IMR-90 (cell line): ENCODE data around the gene NAPA. TPM values are rescaled to one million over a fixed set of nuclear protein-coding genes. Genes with fewer than 3 reads are reported as not detected.

Experiments
- ATAC-seq: fragments of 200-7000 bp; cut with Tn5 transposase; 2 replicates; pipeline ENCODE4 v1.9.1; 2020; ENCODE audit warnings: low read depth, mild to moderate bottlenecking, moderate library complexity
- BruUV-seq: library from RNA; stranded (reverse); fragments of 400-500 nt; replicated peaks from 2 replicates; lab custom pipeline; 2021; lab: Mats Ljungman, UMichigan
- CTCF ChIA-PET: fragments of 300-600 bp; formaldehyde crosslinking; extraction: SDS; loops from one replicate; lab custom pipeline; 2021; ENCODE audit warnings: antibody characterized with exemption; lab: Yijun Ruan, JAX
- POLR2A ChIA-PET: fragments of 300-600 bp; sonication (Branson Sonifier 250); formaldehyde crosslinking; loops from one replicate; lab custom pipeline; 2022; ENCODE audit warnings: antibody characterized with exemption; ENCODE audit not compliant: unreplicated experiment; lab: Charles Lee
- DNase-seq: peaks from one replicate; pipeline ENCODE4 v3.0.0; 2013
- H2AFZ ChIP-seq: replicated peaks from 2 replicates; pipeline ENCODE3; 2013; ENCODE audit warnings: low read length, mild to moderate bottlenecking; ENCODE audit not compliant: poor library complexity
- H2AK5ac ChIP-seq: 2 replicates; pipeline ENCODE4 v1.6.1; 2013; ENCODE audit warnings: low read depth, low read length, inconsistent platforms
- H2AK9ac ChIP-seq: replicated peaks from 2 replicates; pipeline ENCODE3; 2013; ENCODE audit warnings: mild to moderate bottlenecking, low read depth, low read length, moderate library complexity; ENCODE audit not compliant: poor library complexity
- H2BK120ac ChIP-seq: 2 replicates; pipeline ENCODE4 v1.6.1; 2013; ENCODE audit warnings: low read depth, low read length, inconsistent platforms
- H2BK15ac ChIP-seq: 3 replicates; pipeline ENCODE4 v1.6.1; 2013; ENCODE audit warnings: low read depth, low read length, inconsistent platforms
- H2BK20ac ChIP-seq: 2 replicates; pipeline ENCODE4 v1.6.1; 2013; ENCODE audit warnings: low read depth, mild to moderate bottlenecking, inconsistent platforms, low read length, moderate library complexity
- H2BK5ac ChIP-seq: 2 replicates; pipeline ENCODE4 v1.6.1; 2013; ENCODE audit warnings: mild to moderate bottlenecking, low read depth, low read length, inconsistent platforms; ENCODE audit not compliant: poor library complexity, severe bottlenecking
- H3K14ac ChIP-seq: replicated peaks from 2 replicates; pipeline ENCODE4 v1.6.1; 2013; ENCODE audit warnings: low read depth, low read length, inconsistent platforms
- H3K18ac ChIP-seq: 2 replicates; pipeline ENCODE4 v1.6.1; 2013; ENCODE audit warnings: low read depth, low read length, control low read depth
- H3K23ac ChIP-seq: 2 replicates; pipeline ENCODE4 v1.6.1; 2013; ENCODE audit warnings: low read depth, low read length, inconsistent platforms
- H3K27ac ChIP-seq: 2 replicates; pipeline ENCODE4 v1.5.1; 2013; ENCODE audit warnings: mild to moderate bottlenecking, control low read depth, low read length; ENCODE audit not compliant: insufficient read depth
- H3K27me3 ChIP-seq: 2 replicates; pipeline ENCODE4 v1.6.1; 2013; ENCODE audit warnings: low read length; ENCODE audit not compliant: control insufficient read depth, insufficient read depth
- H3K36me3 ChIP-seq: 2 replicates; pipeline ENCODE4 v1.6.1; 2013; ENCODE audit warnings: low read length, mixed read lengths; ENCODE audit not compliant: control insufficient read depth, insufficient read depth
- H3K4ac ChIP-seq: 2 replicates; pipeline ENCODE4 v1.6.1; 2013; ENCODE audit warnings: low read depth, low read length, inconsistent platforms
- H3K4me1 ChIP-seq: 2 replicates; pipeline ENCODE4 v1.6.1; 2013; ENCODE audit warnings: low read length, mixed read lengths; ENCODE audit not compliant: control insufficient read depth, insufficient read depth
- H3K4me2 ChIP-seq: 2 replicates; pipeline ENCODE4 v1.6.1; 2013; ENCODE audit warnings: low read depth, mild to moderate bottlenecking, control low read depth, low read length, moderate library complexity
- H3K4me3 ChIP-seq: 2 replicates; pipeline ENCODE4 v1.5.1; 2013; ENCODE audit warnings: low read depth, mild to moderate bottlenecking, control low read depth, low read length, moderate library complexity; ENCODE audit not compliant: insufficient read depth
- H3K56ac ChIP-seq: 2 replicates; pipeline ENCODE4 v1.6.1; 2013; ENCODE audit warnings: low read length, inconsistent platforms; ENCODE audit not compliant: insufficient read depth; ENCODE audit errors: extremely low read depth
- H3K79me1 ChIP-seq, 2 experiments: 2 replicates each; pipeline ENCODE4 v1.6.1; 2013; ENCODE audit warnings: low read length in 2 of 2, inconsistent platforms in 1 of 2, low read depth in 1 of 2
- H3K9ac ChIP-seq: 2 replicates; pipeline ENCODE4 v1.6.1; 2013; ENCODE audit warnings: low read depth, low read length, control low read depth
- H3K9me1 ChIP-seq: 2 replicates; pipeline ENCODE4 v1.6.1; 2013; ENCODE audit warnings: low read length, inconsistent platforms; ENCODE audit not compliant: insufficient read depth
- H3K9me3 ChIP-seq: 2 replicates; pipeline ENCODE4 v1.6.1; 2013; ENCODE audit warnings: low read length; ENCODE audit not compliant: control insufficient read depth, insufficient read depth
- H4K20me1 ChIP-seq: 2 replicates; pipeline ENCODE4 v1.6.1; 2013; ENCODE audit warnings: low read length, inconsistent platforms; ENCODE audit not compliant: insufficient read depth
- H4K5ac ChIP-seq: 2 replicates; pipeline ENCODE4 v1.6.1; 2013; ENCODE audit warnings: mild to moderate bottlenecking, low read depth, low read length, control low read depth
- H4K8ac ChIP-seq, 2 experiments: 2 replicates each; pipeline ENCODE4 v1.6.1; 2013; ENCODE audit warnings: low read depth in 2 of 2, low read length in 2 of 2, control low read depth in 1 of 2, inconsistent platforms in 1 of 2
- H4K91ac ChIP-seq: 2 replicates; pipeline ENCODE4 v1.6.1; 2013; ENCODE audit warnings: low read depth, low read length, inconsistent platforms; ENCODE audit not compliant: insufficient read depth
- CEBPB ChIP-seq: IDR thresholded peaks from 2 replicates; pipeline ENCODE4 v1.6.1; 2012; ENCODE audit warnings: low read depth, low read length, improper control_type of control experiment
- CHD1 ChIP-seq: IDR thresholded peaks from 2 replicates; pipeline ENCODE4 v1.6.1; 2012; ENCODE audit warnings: low read depth, low read length, improper control_type of control experiment
- ELK1 ChIP-seq: fragments of 150-350 bp; IDR thresholded peaks from 2 replicates; pipeline ENCODE4 v1.6.1; 2016; ENCODE audit warnings: low read depth, mild to moderate bottlenecking, low read length, moderate library complexity, borderline replicate concordance
- FOS ChIP-seq: fragments of 150-350 bp; IDR thresholded peaks from 2 replicates; pipeline ENCODE4 v1.6.1; 2016; ENCODE audit warnings: low read depth, low read length
- MAZ ChIP-seq: IDR thresholded peaks from 2 replicates; pipeline ENCODE4 v1.6.1; 2012; ENCODE audit warnings: low read depth, mild to moderate bottlenecking, low read length, improper control_type of control experiment, moderate library complexity, borderline replicate concordance
- MXI1 ChIP-seq: IDR thresholded peaks from 2 replicates; pipeline ENCODE4 v1.6.1; 2012; ENCODE audit warnings: low read depth, mild to moderate bottlenecking, low read length, moderate library complexity, borderline replicate concordance
- NFE2L2 ChIP-seq: fragments of 150-350 bp; IDR thresholded peaks from 2 replicates; pipeline ENCODE4 v1.6.1; 2016; ENCODE audit warnings: low read depth, mild to moderate bottlenecking, low read length
- POLR2A ChIP-seq: IDR thresholded peaks from 2 replicates; pipeline ENCODE4 v1.6.1; 2012; ENCODE audit warnings: mild to moderate bottlenecking, low read depth, low read length
- RAD21 ChIP-seq: IDR thresholded peaks from 2 replicates; pipeline ENCODE4 v1.6.1; 2012; ENCODE audit warnings: low read length, improper control_type of control experiment
- RCOR1 ChIP-seq: IDR thresholded peaks from 2 replicates; pipeline ENCODE4 v1.6.1; 2012; ENCODE audit warnings: mild to moderate bottlenecking, low read length, improper control_type of control experiment; ENCODE audit not compliant: insufficient replicate concordance
- RFX5 ChIP-seq: IDR thresholded peaks from 2 replicates; pipeline ENCODE4 v1.8.0; 2012; ENCODE audit warnings: low read depth, mild to moderate bottlenecking, low read length, moderate library complexity
- SMC3 ChIP-seq: fragments of 150-350 bp; IDR thresholded peaks from 2 replicates; pipeline ENCODE4 v1.6.1; 2016; ENCODE audit warnings: low read depth, mild to moderate bottlenecking, antibody characterized with exemption, low read length, moderate library complexity
- USF2 ChIP-seq: fragments of 150-350 bp; IDR thresholded peaks from 2 replicates; pipeline ENCODE4 v1.6.1; 2017; ENCODE audit warnings: mild to moderate bottlenecking, antibody characterized with exemption, low read length, low read depth
- WGBS, 2 experiments: methylation state at CpG; one replicate each; pipeline versions ENCODE4 v1.1.5 to v1.1.7; 2013; ENCODE audit warnings: missing lambda C conversion rate in 2 of 2; ENCODE audit not compliant: insufficient read length in 1 of 2; ENCODE audit errors: extremely low coverage in 2 of 2; 5-methylcytosine and 5-hydroxymethylcytosine counted together
- dilution Hi-C: fragments of 300-500 bp; cut with HindIII; formaldehyde crosslinking; loops from one replicate; pipeline ENCODE4 v1.14.3; 2018; ENCODE audit warnings: low sequenced_read_pairs; ENCODE audit not compliant: unreplicated experiment
- in situ Hi-C: fragments of 300-500 bp; cut with MboI; formaldehyde crosslinking; loops from 3 replicates; pipeline ENCODE4 v1.14.3; 2019; ENCODE audit warnings: low sequenced_read_pairs, inconsistent platforms, mixed read lengths
- intact Hi-C: fragments of 100-400 bp; cut with micrococcal nuclease; formaldehyde crosslinking; loops from 2 replicates; pipeline ENCODE4 v1.10.0; 2022
- polyA plus RNA-seq, 3 experiments: library from polyadenylated mRNA; depleted of rRNA; stranded (reverse); fragments of >200 nt; gene quantifications; 2 replicates each; pipeline ENCODE4 v1.2.3, GENCODE V29; 2012; ENCODE audit warnings: low replicate concordance in 1 of 3
- total RNA-seq: library from RNA; depleted of rRNA; stranded (reverse); fragments of >200 nt; gene quantifications from 2 replicates; pipeline ENCODE4 v1.2.3, GENCODE V29; 2012

NAPA gene
- total and polyA plus RNA-seq, 2 of the 4 experiments (the other 2 are of a cell fraction) = 76.4 to 126 TPM

- in situ Hi-C loops (no loop called here), dilution Hi-C loops (no loop called here), intact Hi-C loops (no loop called here)
- Histone ChIP-seq H3K18ac (no peak overlapping the region), H3K23ac (no peak overlapping the region), H3K79me1 (peaks cover 4 to 34% of the 10 kb centered on the region in 2 experiments), H3K4ac (no peak overlapping the region), H3K14ac (no peak overlapping the region), H3K56ac (no peak overlapping the region), H2AFZ (peak overlapping the region; percentile 6), H4K91ac (no peak overlapping the region), H3K27ac (no peak overlapping the region), H2AK9ac (no peak overlapping the region), H3K9ac (no peak overlapping the region), H2BK15ac (no peak overlapping the region), H2BK5ac (no peak overlapping the region), H2AK5ac (no peak overlapping the region), H3K27me3 (no peaks in the 10 kb centered on the region), H2BK120ac (no peak overlapping the region), H3K4me2 (no peak overlapping the region), H3K9me1 (0 out of 2 replicates have a peak, but pooled peaks cover 3% of the 10 kb centered on the region), H4K5ac (no peak overlapping the region), H3K9me3 (no peaks in the 10 kb centered on the region), H3K4me3 (no peak overlapping the region), H4K20me1 (peaks cover 27% of the 10 kb centered on the region), H3K36me3 (peaks cover 51% of the 10 kb centered on the region), H4K8ac (no peak overlapping the region), H3K4me1 (no peaks in the 10 kb centered on the region), H2BK20ac (no peak overlapping the region)
- ChIA-PET CTCF (no interaction called here), POLR2A (no interaction called here)
- DNase-seq (no peak), ATAC-seq (no peak)
- 90% methylated on average over 4 of the region's 14 CpGs; no CpG with 5 or more reads in 1 of the 2 experiments for WGBS, 2 experiments
- TF ChIP-seq CHD1 (no peak), CEBPB (no peak), ELK1 (no peak), POLR2A (no peak), SMC3 (no peak), RCOR1 (no peak), FOS (no peak), USF2 (no peak), RAD21 (no peak), NFE2L2 (no peak), MAZ (no peak), RFX5 (no peak), MXI1 (no peak)
- BruUV-seq = no TSS peak
These were observed 16.9 kb downstream of the NAPA start for GRCh38 chr19:47497821-47498520.
